Activated T-cell treated with anti-CD3 and anti-CD28 coated beads for 4 hours (primary cell): ENCODE measurements around the gene RNGTT.

ENCODE experiments used
- DNase-seq: peaks from one replicate; pipeline ENCODE4 v3.0.0-alpha.2; 2020

The RNGTT gene

GRCh38 chr6:88641178-88641903 is 322.1 kb downstream of the RNGTT start:
- no peak for DNase-seq

- no peak for DNase-seq
Observed at GRCh38 chr6:88637761-88638545, 325.5 kb downstream of the RNGTT start.

GRCh38 chr6:88636871-88637270 is 326.5 kb downstream of the RNGTT start:
- no peak for DNase-seq

GRCh38 chr6:88633782-88634181 is 329.6 kb downstream of the RNGTT start:
- DNase-seq: no peak

- DNase-seq: no peak
Observed at GRCh38 chr6:88631830-88632229, 331.6 kb downstream of the RNGTT start.

GRCh38 chr6:88629838-88630494 is 333.5 kb downstream of the RNGTT start:
- no peak for DNase-seq

GRCh38 chr6:88626460-88626859 is 337.0 kb downstream of the RNGTT start:
- DNase-seq: no peak

GRCh38 chr6:88623531-88623930 is 339.9 kb downstream of the RNGTT start:
- no peak for DNase-seq

GRCh38 chr6:88619951-88620350 is 343.5 kb downstream of the RNGTT start:
- no peak for DNase-seq

GRCh38 chr6:88616380-88616779 is 347.0 kb downstream of the RNGTT start:
- DNase-seq: no peak

GRCh38 chr6:88614316-88614877 is 349.0 kb downstream of the RNGTT start:
- DNase-seq: no peak

- DNase-seq: no peak
Observed at GRCh38 chr6:88612631-88613030, 350.8 kb downstream of the RNGTT start.

- no peak for DNase-seq
Observed at GRCh38 chr6:88611721-88612120, 351.7 kb downstream of the RNGTT start.

- DNase-seq: no peak
Observed at GRCh38 chr6:88609983-88610382, 353.4 kb downstream of the RNGTT start.

GRCh38 chr6:88605271-88605670 is 358.1 kb downstream of the RNGTT start:
- DNase-seq: no peak

GRCh38 chr6:88599571-88599970 is 363.8 kb downstream of the RNGTT start:
- no peak for DNase-seq

- no peak for DNase-seq
Observed at GRCh38 chr6:88596801-88597200, 366.6 kb downstream of the RNGTT start.

GRCh38 chr6:88588938-88589337 is 374.5 kb downstream of the RNGTT start:
- DNase-seq: no peak

GRCh38 chr6:88587150-88587520 is 376.3 kb downstream of the RNGTT start:
- no peak for DNase-seq

GRCh38 chr6:88586371-88587149 is 376.9 kb downstream of the RNGTT start:
- DNase-seq: no peak

- no peak for DNase-seq
Observed at GRCh38 chr6:88585276-88585692, 378.1 kb downstream of the RNGTT start.

- no peak for DNase-seq
Observed at GRCh38 chr6:88584581-88585275, 378.7 kb downstream of the RNGTT start.
